Suprapubic skin (tissue), 4 donors: ENCODE data around the gene GALNT2. TPM values are rescaled to one million over a fixed set of nuclear protein-coding genes. Genes with fewer than 3 reads are reported as not detected.

Source experiments
- DNase-seq, 2 donors: peaks; one replicate each; pipeline ENCODE4 v3.0.0-alpha.2; 2019; ENCODE audit warnings: low spot score in 2 of 2
- H3K27ac ChIP-seq: fragments of 200-600 bp; sonication (generic); one replicate; pipeline ENCODE4 v1.5.1; 2019
- H3K27me3 ChIP-seq: fragments of 200-600 bp; sonication (generic); one replicate; pipeline ENCODE4 v1.5.1; 2019
- H3K36me3 ChIP-seq: fragments of 200-600 bp; sonication (generic); one replicate; pipeline ENCODE4 v1.5.1; 2019
- H3K4me1 ChIP-seq: fragments of 200-600 bp; sonication (generic); one replicate; pipeline ENCODE4 v1.5.1; 2019
- H3K4me3 ChIP-seq: fragments of 200-600 bp; sonication (generic); one replicate; pipeline ENCODE4 v1.5.1; 2019; ENCODE audit warnings: mild to moderate bottlenecking
- H3K9me3 ChIP-seq: fragments of 200-600 bp; sonication (generic); one replicate; pipeline ENCODE4 v1.5.1; 2019
- CTCF ChIP-seq, 2 donors: fragments of 200-600 bp in 1 of 2; fragments of 450-650 bp in 1 of 2; sonication (generic) in 1 of 2; IDR thresholded peaks; one replicate each; pipeline ENCODE4 v1.5.1; 2016 to 2019; ENCODE audit warnings: antibody characterized with exemption in 2 of 2, mild to moderate bottlenecking in 1 of 2, moderate library complexity in 1 of 2
- EP300 ChIP-seq: sonication (generic); formaldehyde crosslinking; IDR thresholded peaks from one replicate; pipeline ENCODE4 v1.6.1; 2017; ENCODE audit warnings: antibody characterized with exemption
- POLR2A ChIP-seq, 2 donors: fragments of 450-650 bp; IDR thresholded peaks; one replicate each; pipeline ENCODE4 v1.6.1; 2017; ENCODE audit warnings: antibody characterized with exemption in 2 of 2, mild to moderate bottlenecking in 2 of 2, moderate library complexity in 2 of 2
- POLR2AphosphoS5 ChIP-seq, 3 donors: sonication (generic); formaldehyde crosslinking; IDR thresholded peaks; one replicate each; pipeline ENCODE4 v1.6.1; 2017; ENCODE audit warnings: antibody characterized with exemption in 3 of 3
- WGBS: methylation state at CpG from one replicate; pipeline ENCODE4 v1.1.5; 2018; 5-methylcytosine and 5-hydroxymethylcytosine counted together
- total RNA-seq, 4 donors: library from RNA; depleted of rRNA; stranded (reverse); fragments of >200 nt; gene quantifications; one replicate each; pipeline ENCODE4 v1.1.0, GENCODE V29; 2016

Gene GALNT2
- total RNA-seq, 4 donors from 2014 or later, result 24.1 to 40.2 (median 36.4) TPM

DNA sequence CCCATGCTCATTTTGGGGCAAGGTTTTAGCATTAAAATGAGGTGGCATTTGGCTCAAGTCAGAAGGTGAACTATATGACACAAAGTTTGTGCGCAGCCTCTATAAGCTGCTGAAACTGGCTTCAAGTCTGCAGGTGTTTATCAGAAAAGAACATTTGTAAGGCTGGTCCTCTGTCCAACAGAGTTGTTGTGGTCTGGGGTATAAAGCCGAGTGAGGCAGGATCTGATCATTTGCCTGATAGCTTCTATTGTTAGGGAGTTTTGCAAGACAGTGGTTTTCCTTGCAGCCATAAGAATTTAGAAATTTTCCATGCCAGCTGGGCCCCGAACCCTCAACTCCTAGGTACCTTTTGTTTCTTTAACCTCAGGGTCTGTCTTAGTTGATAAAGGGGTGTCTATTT, 228.3 kb downstream of the GALNT2 start:
- no peaks in the 10 kb centered on the region for H3K9me3 ChIP-seq
- whole genome bisulfite sequencing, result 86% methylated on average over 3 of the region's 3 CpGs
- H3K4me3 ChIP-seq, result no peak overlapping the region
- TF ChIP-seq POLR2A (IDR thresholded peaks at IDR 0.05) (no peak), EP300 (no peak), POLR2AphosphoS5 (IDR thresholded peaks at IDR 0.05) (no peak), CTCF (IDR thresholded peaks at IDR 0.05) (no peak)
- H3K4me1 ChIP-seq, result no peaks in the 10 kb centered on the region
- peaks cover 16% of the 10 kb centered on the region for H3K27me3 ChIP-seq
- no peak for DNase-seq
- no peak overlapping the region for H3K27ac ChIP-seq
- no peaks in the 10 kb centered on the region for H3K36me3 ChIP-seq

DNA sequence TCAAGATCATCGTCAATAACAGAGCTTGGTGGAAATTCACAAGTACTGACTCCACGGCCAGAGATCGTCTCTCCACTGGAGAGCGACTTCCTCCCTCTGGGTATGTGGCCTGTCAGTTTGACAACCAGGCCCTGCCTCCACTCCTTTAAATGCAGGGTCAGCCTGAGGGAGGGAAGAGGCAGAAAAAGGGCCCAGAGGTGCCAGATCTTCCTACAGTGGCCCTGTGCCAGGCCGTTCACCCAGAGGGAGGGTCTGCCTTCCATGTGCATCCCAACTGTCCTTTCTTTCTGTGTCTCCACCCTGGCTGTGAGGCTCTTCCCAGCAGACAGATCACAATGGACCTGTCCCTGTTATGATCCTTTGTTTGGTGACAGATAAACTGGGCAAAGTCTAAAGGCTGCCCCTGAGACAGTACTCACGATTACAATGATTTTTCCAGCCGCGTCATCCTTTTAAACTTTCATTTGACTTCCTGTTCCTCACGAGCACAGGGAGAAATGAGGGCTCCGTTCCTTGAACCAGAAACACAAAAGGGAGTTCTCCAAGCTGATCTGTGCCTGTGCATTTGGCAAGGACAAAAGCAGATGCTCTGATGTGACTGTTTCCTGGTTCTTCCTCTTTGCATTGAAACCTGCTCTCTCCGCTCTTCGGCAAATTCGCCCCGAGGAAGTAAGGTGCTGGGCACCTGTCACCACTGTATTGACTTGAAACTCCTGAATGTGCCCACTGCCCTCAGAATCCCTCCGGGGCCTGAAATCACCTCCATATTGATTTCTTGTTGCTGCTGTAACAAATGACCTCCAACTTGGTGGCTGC, 232.4 kb downstream of the GALNT2 start:
- Histone ChIP-seq H3K4me1 (no peaks in the 10 kb centered on the region), H3K4me3 (no peak overlapping the region), H3K27me3 (no peaks in the 10 kb centered on the region), H3K36me3 (no peaks in the 10 kb centered on the region), H3K9me3 (no peaks in the 10 kb centered on the region), H3K27ac (no peak overlapping the region)
- 83% methylated on average over 15 of the region's 15 CpGs for WGBS
- no peak for TF ChIP-seq POLR2A (IDR thresholded peaks at IDR 0.05)
- no peak for TF ChIP-seq EP300
- no peak for TF ChIP-seq CTCF (IDR thresholded peaks at IDR 0.05)
- no peak for TF ChIP-seq POLR2AphosphoS5 (IDR thresholded peaks at IDR 0.05)
- peak in 1 of 2 donors; percentile 25 for DNase-seq

GRCh38 chr1:230300322-230301301, 233.6 kb downstream of the GALNT2 start:
- no peaks in the 10 kb centered on the region for H3K36me3 ChIP-seq
- no peak overlapping the region for H3K27ac ChIP-seq
- no peak for TF ChIP-seq POLR2A (IDR thresholded peaks at IDR 0.05)
- TF ChIP-seq POLR2AphosphoS5 (IDR thresholded peaks at IDR 0.05), result no peak
- no peak for TF ChIP-seq EP300
- no peak for TF ChIP-seq CTCF (IDR thresholded peaks at IDR 0.05)
- H3K27me3 ChIP-seq, result no peaks in the 10 kb centered on the region
- no peaks in the 10 kb centered on the region for H3K4me1 ChIP-seq
- DNase-seq, result peak in 1 of 2 donors; percentile 40
- no peaks in the 10 kb centered on the region for H3K9me3 ChIP-seq
- 89% methylated on average over 22 of the region's 26 CpGs for WGBS
- no peak overlapping the region for H3K4me3 ChIP-seq

- 88% methylated on average over 8 of the region's 8 CpGs for WGBS
- Histone ChIP-seq H3K27me3 (no peaks in the 10 kb centered on the region), H3K9me3 (no peaks in the 10 kb centered on the region), H3K36me3 (no peaks in the 10 kb centered on the region), H3K4me1 (no peaks in the 10 kb centered on the region), H3K27ac (no peak overlapping the region), H3K4me3 (no peak overlapping the region)
- TF ChIP-seq POLR2A (IDR thresholded peaks at IDR 0.05) (no peak), EP300 (no peak), CTCF (IDR thresholded peaks at IDR 0.05) (no peak), POLR2AphosphoS5 (IDR thresholded peaks at IDR 0.05) (no peak)
- DNase-seq, result peak in 1 of 2 donors; percentile 51
These were observed 234.3 kb downstream of the GALNT2 start for GRCh38 chr1:230301322-230301721.

- Histone ChIP-seq H3K27ac (no peak overlapping the region), H3K4me3 (no peak overlapping the region), H3K27me3 (no peaks in the 10 kb centered on the region), H3K36me3 (no peaks in the 10 kb centered on the region), H3K4me1 (no peaks in the 10 kb centered on the region), H3K9me3 (no peaks in the 10 kb centered on the region)
- WGBS, result 95% methylated on average over 6 of the region's 6 CpGs
- TF ChIP-seq POLR2AphosphoS5 (IDR thresholded peaks at IDR 0.05) (no peak), EP300 (no peak), POLR2A (IDR thresholded peaks at IDR 0.05) (no peak), CTCF (IDR thresholded peaks at IDR 0.05) (no peak)
- no peak for DNase-seq
These were observed 234.8 kb downstream of the GALNT2 start for GRCh38 chr1:230301822-230302221.
